GM12878 (cell line): Measurements from ENCODE around the gene NOXA1. TPM values are rescaled to one million over a fixed set of nuclear protein-coding genes. Genes with fewer than 3 reads are reported as not detected.
A peak's percentile ranks its signal among the peaks of the same experiment; 100 is the strongest.

Experiments used
- CBFB ChIP-seq: IDR thresholded peaks from 2 replicates; pipeline ENCODE4 v1.6.1; 2016; ENCODE audit warnings: antibody characterized with exemption, low read depth
- EP300 ChIP-seq, 2 experiments: fragments of 150-350 bp in 1 of 2; IDR thresholded peaks; 2 replicates each; pipeline ENCODE4 v1.6.1; 2011 to 2012; ENCODE audit warnings: low read depth in 2 of 2, low read length in 2 of 2, borderline replicate concordance in 1 of 2, improper control_type of control experiment in 1 of 2, inconsistent platforms in 1 of 2; ENCODE audit not compliant: control insufficient read depth in 1 of 2
- EZH2 ChIP-seq: IDR thresholded peaks from 2 replicates; pipeline ENCODE4 v1.6.1; 2012; ENCODE audit warnings: low read depth, mild to moderate bottlenecking, control low read depth, inconsistent platforms, low read length, borderline replicate concordance; ENCODE audit not compliant: control insufficient read depth
- GABPA ChIP-seq: IDR thresholded peaks from 2 replicates; pipeline ENCODE4 v1.6.1; 2014; ENCODE audit warnings: antibody characterized with exemption, low read depth, mild to moderate bottlenecking, inconsistent platforms
- GATAD2B ChIP-seq: fragments of 450-650 bp; conservative IDR thresholded peaks from 2 replicates; pipeline ENCODE4 v1.6.1; 2017; ENCODE audit warnings: low read depth, mild to moderate bottlenecking, moderate library complexity
- NFXL1 ChIP-seq: fragments of 450-650 bp; IDR thresholded peaks from 2 replicates; pipeline ENCODE4 v1.6.1; 2017; ENCODE audit warnings: antibody characterized with exemption, mild to moderate bottlenecking, borderline replicate concordance
- RUNX3 ChIP-seq: IDR thresholded peaks from 2 replicates; pipeline ENCODE4 v1.6.1; 2012; ENCODE audit warnings: low read length, inconsistent platforms
- SRF ChIP-seq, 2 experiments: IDR thresholded peaks; 2 replicates each; pipeline ENCODE4 v1.6.1; 2011; ENCODE audit warnings: low read depth in 2 of 2, low read length in 2 of 2, mild to moderate bottlenecking in 1 of 2, moderate library complexity in 1 of 2
- YY1 ChIP-seq: IDR thresholded peaks from 2 replicates; pipeline ENCODE4 v1.6.1; 2011; ENCODE audit warnings: low read depth, mild to moderate bottlenecking, low read length
- polyA plus RNA-seq, 11 experiments: library from polyadenylated mRNA; depleted of rRNA in 4 of 11; unstranded in 6 of 11; stranded (reverse) in 5 of 11; fragments of >200 nt; fragmentation: Nextera tagmentation in 4 of 11; fragmentation: Illumina TruSeq in 1 of 11; extraction: Ambion mirVana in 4 of 11; extraction: Trizol in 1 of 11; gene quantifications; 1 replicate in 1 of 11; 2 replicates in 10 of 11; pipeline versions ENCODE4 v1.2.1 to v1.2.3, GENCODE V29; 2011 to 2016; ENCODE audit warnings: inconsistent platforms in 2 of 11, missing spikeins in 2 of 11, low read depth in 1 of 11
- total RNA-seq, 4 experiments: library from RNA; depleted of rRNA in 3 of 4; stranded (reverse); fragments of >200 nt in 3 of 4; fragmentation: Illumina TruSeq in 1 of 4; extraction: Trizol in 1 of 4; gene quantifications; 2 replicates each; pipeline versions ENCODE4 v1.2.1 to v1.2.3, GENCODE V29; 2013 to 2021
- TF ChIP-seq, protein P1 (sequence below): fragments of 450-650 bp; IDR thresholded peaks from 2 replicates; pipeline ENCODE4 v1.6.1; 2017; ENCODE audit warnings: borderline replicate concordance
- TF ChIP-seq, protein P2 (sequence below): IDR thresholded peaks from 2 replicates; pipeline ENCODE4 v1.6.1; 2012; ENCODE audit warnings: low read length, inconsistent platforms
- TF ChIP-seq, protein P3 (sequence below): fragments of 450-650 bp; IDR thresholded peaks from 2 replicates; pipeline ENCODE4 v1.6.1; 2018; ENCODE audit warnings: mild to moderate bottlenecking, low read depth, moderate library complexity; ENCODE audit not compliant: partially characterized antibody
- TF ChIP-seq, protein P4 (sequence below): fragments of 450-650 bp; IDR thresholded peaks from 2 replicates; pipeline ENCODE4 v1.6.1; 2016; ENCODE audit warnings: mild to moderate bottlenecking
- TF ChIP-seq, protein P5 (sequence below): IDR thresholded peaks from 2 replicates; pipeline ENCODE4 v1.6.1; 2011; ENCODE audit warnings: mild to moderate bottlenecking, low read depth, low read length, moderate library complexity; ENCODE audit not compliant: insufficient replicate concordance
- TF ChIP-seq, protein P6 (sequence below): fragments of 150-350 bp; IDR thresholded peaks from 2 replicates; pipeline ENCODE4 v1.6.1; 2014; ENCODE audit warnings: mild to moderate bottlenecking, low read depth, low read length
- TF ChIP-seq, protein P7 (sequence below): fragments of 450-650 bp; formaldehyde crosslinking; IDR thresholded peaks from 2 replicates; pipeline ENCODE4 v1.5.0; 2022; ENCODE audit warnings: mild to moderate bottlenecking, missing genetic modification characterization

NOXA1 gene
- total and polyA plus RNA-seq, 10 of the 15 experiments (the other 5 are each of a cell fraction or from before 2014, with no cell fraction given) = 0.08 to 0.20 TPM; not detected in 8

GRCh38 chr9:137459152-137459600 is 36.0 kb downstream of the NOXA1 start, which contains the start of gene NSMF (continued):
- TF ChIP-seq, protein P1, sequence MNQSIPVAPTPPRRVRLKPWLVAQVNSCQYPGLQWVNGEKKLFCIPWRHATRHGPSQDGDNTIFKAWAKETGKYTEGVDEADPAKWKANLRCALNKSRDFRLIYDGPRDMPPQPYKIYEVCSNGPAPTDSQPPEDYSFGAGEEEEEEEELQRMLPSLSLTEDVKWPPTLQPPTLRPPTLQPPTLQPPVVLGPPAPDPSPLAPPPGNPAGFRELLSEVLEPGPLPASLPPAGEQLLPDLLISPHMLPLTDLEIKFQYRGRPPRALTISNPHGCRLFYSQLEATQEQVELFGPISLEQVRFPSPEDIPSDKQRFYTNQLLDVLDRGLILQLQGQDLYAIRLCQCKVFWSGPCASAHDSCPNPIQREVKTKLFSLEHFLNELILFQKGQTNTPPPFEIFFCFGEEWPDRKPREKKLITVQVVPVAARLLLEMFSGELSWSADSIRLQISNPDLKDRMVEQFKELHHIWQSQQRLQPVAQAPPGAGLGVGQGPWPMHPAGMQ = no peak
- TF ChIP-seq, protein P2, sequence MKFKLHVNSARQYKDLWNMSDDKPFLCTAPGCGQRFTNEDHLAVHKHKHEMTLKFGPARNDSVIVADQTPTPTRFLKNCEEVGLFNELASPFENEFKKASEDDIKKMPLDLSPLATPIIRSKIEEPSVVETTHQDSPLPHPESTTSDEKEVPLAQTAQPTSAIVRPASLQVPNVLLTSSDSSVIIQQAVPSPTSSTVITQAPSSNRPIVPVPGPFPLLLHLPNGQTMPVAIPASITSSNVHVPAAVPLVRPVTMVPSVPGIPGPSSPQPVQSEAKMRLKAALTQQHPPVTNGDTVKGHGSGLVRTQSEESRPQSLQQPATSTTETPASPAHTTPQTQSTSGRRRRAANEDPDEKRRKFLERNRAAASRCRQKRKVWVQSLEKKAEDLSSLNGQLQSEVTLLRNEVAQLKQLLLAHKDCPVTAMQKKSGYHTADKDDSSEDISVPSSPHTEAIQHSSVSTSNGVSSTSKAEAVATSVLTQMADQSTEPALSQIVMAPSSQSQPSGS = no peak
- TF ChIP-seq RUNX3 (no peak), GATAD2B (no peak; the same call in 1 of the 2 replicates), EZH2 (no peak), EP300 (IDR thresholded peaks at IDR 0.05; ENCODE audit: borderline replicate concordance in 1 of 2, control insufficient read depth in 1 of 2, low read depth in 2 of 2, low read length in 2 of 2) (no peak), YY1 (peak; percentile 26; the same call in 1 of the 2 replicates), CBFB (no peak), SRF (IDR thresholded peaks at IDR 0.05; ENCODE audit: low read depth in 2 of 2, low read length in 2 of 2) (no peak), NFXL1 (0 out of 2 replicates have a peak, but pooled peaks have one; percentile 32), GABPA (no peak)
- TF ChIP-seq, protein P3, sequence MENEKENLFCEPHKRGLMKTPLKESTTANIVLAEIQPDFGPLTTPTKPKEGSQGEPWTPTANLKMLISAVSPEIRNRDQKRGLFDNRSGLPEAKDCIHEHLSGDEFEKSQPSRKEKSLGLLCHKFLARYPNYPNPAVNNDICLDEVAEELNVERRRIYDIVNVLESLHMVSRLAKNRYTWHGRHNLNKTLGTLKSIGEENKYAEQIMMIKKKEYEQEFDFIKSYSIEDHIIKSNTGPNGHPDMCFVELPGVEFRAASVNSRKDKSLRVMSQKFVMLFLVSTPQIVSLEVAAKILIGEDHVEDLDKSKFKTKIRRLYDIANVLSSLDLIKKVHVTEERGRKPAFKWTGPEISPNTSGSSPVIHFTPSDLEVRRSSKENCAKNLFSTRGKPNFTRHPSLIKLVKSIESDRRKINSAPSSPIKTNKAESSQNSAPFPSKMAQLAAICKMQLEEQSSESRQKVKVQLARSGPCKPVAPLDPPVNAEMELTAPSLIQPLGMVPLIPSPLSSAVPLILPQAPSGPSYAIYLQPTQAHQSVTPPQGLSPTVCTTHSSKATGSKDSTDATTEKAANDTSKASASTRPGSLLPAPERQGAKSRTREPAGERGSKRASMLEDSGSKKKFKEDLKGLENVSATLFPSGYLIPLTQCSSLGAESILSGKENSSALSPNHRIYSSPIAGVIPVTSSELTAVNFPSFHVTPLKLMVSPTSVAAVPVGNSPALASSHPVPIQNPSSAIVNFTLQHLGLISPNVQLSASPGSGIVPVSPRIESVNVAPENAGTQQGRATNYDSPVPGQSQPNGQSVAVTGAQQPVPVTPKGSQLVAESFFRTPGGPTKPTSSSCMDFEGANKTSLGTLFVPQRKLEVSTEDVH = no peak
- TF ChIP-seq, protein P4, sequence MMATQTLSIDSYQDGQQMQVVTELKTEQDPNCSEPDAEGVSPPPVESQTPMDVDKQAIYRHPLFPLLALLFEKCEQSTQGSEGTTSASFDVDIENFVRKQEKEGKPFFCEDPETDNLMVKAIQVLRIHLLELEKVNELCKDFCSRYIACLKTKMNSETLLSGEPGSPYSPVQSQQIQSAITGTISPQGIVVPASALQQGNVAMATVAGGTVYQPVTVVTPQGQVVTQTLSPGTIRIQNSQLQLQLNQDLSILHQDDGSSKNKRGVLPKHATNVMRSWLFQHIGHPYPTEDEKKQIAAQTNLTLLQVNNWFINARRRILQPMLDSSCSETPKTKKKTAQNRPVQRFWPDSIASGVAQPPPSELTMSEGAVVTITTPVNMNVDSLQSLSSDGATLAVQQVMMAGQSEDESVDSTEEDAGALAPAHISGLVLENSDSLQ = no peak
- TF ChIP-seq, protein P5, sequence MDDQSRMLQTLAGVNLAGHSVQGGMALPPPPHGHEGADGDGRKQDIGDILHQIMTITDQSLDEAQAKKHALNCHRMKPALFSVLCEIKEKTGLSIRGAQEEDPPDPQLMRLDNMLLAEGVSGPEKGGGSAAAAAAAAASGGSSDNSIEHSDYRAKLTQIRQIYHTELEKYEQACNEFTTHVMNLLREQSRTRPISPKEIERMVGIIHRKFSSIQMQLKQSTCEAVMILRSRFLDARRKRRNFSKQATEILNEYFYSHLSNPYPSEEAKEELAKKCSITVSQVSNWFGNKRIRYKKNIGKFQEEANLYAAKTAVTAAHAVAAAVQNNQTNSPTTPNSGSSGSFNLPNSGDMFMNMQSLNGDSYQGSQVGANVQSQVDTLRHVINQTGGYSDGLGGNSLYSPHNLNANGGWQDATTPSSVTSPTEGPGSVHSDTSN = no peak
- TF ChIP-seq, protein P6, sequence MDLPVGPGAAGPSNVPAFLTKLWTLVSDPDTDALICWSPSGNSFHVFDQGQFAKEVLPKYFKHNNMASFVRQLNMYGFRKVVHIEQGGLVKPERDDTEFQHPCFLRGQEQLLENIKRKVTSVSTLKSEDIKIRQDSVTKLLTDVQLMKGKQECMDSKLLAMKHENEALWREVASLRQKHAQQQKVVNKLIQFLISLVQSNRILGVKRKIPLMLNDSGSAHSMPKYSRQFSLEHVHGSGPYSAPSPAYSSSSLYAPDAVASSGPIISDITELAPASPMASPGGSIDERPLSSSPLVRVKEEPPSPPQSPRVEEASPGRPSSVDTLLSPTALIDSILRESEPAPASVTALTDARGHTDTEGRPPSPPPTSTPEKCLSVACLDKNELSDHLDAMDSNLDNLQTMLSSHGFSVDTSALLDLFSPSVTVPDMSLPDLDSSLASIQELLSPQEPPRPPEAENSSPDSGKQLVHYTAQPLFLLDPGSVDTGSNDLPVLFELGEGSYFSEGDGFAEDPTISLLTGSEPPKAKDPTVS = no peak
- TF ChIP-seq, protein P7, sequence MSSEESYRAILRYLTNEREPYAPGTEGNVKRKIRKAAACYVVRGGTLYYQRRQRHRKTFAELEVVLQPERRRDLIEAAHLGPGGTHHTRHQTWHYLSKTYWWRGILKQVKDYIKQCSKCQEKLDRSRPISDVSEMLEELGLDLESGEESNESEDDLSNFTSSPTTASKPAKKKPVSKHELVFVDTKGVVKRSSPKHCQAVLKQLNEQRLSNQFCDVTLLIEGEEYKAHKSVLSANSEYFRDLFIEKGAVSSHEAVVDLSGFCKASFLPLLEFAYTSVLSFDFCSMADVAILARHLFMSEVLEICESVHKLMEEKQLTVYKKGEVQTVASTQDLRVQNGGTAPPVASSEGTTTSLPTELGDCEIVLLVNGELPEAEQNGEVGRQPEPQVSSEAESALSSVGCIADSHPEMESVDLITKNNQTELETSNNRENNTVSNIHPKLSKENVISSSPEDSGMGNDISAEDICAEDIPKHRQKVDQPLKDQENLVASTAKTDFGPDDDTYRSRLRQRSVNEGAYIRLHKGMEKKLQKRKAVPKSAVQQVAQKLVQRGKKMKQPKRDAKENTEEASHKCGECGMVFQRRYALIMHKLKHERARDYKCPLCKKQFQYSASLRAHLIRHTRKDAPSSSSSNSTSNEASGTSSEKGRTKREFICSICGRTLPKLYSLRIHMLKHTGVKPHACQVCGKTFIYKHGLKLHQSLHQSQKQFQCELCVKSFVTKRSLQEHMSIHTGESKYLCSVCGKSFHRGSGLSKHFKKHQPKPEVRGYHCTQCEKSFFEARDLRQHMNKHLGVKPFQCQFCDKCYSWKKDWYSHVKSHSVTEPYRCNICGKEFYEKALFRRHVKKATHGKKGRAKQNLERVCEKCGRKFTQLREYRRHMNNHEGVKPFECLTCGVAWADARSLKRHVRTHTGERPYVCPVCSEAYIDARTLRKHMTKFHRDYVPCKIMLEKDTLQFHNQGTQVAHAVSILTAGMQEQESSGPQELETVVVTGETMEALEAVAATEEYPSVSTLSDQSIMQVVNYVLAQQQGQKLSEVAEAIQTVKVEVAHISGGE (CRISPR knock-in tag) = no peak
